Globus pallidus (tissue), 1 donor: Measurements from ENCODE around the gene MFSD6L.
"Not testable (repeated sequence)": the region's sequence is repeated elsewhere in the genome, so short reads cannot be mapped to it uniquely, and the experiment has no call there.

Experiments
- DNase-seq: peaks from one replicate; pipeline ENCODE4 v3.0.0-alpha.2; 2015; ENCODE audit warnings: low spot score

Gene MFSD6L

GRCh38 chr17:8825802-8826201, 26.6 kb upstream of the MFSD6L start:
- DNase-seq: no peak

- DNase-seq: no peak
Measured at GRCh38 chr17:8823279-8823678, 24.1 kb upstream of the MFSD6L start.

- DNase-seq: no peak
Measured at GRCh38 chr17:8822401-8823035, 23.4 kb upstream of the MFSD6L start.

- no peak for DNase-seq
Measured at GRCh38 chr17:8821446-8822105, 22.4 kb upstream of the MFSD6L start.

- no peak for DNase-seq
Measured at GRCh38 chr17:8820311-8821010, 21.3 kb upstream of the MFSD6L start.

- no peak for DNase-seq
Measured at GRCh38 chr17:8818654-8819330, 19.6 kb upstream of the MFSD6L start.

- no peak for DNase-seq
Measured at GRCh38 chr17:8818047-8818446, 18.9 kb upstream of the MFSD6L start.

- peak; percentile 62 for DNase-seq
Measured at GRCh38 chr17:8806926-8807550, 7.9 kb upstream of the MFSD6L start.

- no peak for DNase-seq
Measured at GRCh38 chr17:8806253-8806925, 7.2 kb upstream of the MFSD6L start.

GRCh38 chr17:8805396-8805795, 6.2 kb upstream of the MFSD6L start:
- DNase-seq: not testable (repeated sequence)

GRCh38 chr17:8803531-8804420, 4.6 kb upstream of the MFSD6L start:
- DNase-seq: no peak

GRCh38 chr17:8801135-8801840, 2.1 kb upstream of the MFSD6L start:
- DNase-seq: no peak

- no peak for DNase-seq
Measured at GRCh38 chr17:8800656-8801055, 1.5 kb upstream of the MFSD6L start.

GRCh38 chr17:8799570-8800212, 526 bp upstream of the MFSD6L start:
- DNase-seq: no peak

- no peak for DNase-seq
Measured at GRCh38 chr17:8798176-8798845, 854 bp downstream of the MFSD6L start.

- no peak for DNase-seq
Measured at GRCh38 chr17:8797621-8798175, 1.5 kb downstream of the MFSD6L start.

- no peak for DNase-seq
Measured at GRCh38 chr17:8794636-8795035, 4.5 kb downstream of the MFSD6L start.

- no peak for DNase-seq
Measured at GRCh38 chr17:8793649-8794048, 5.5 kb downstream of the MFSD6L start.

GRCh38 chr17:8792646-8793045, 6.5 kb downstream of the MFSD6L start:
- no peak for DNase-seq
